Measurements from ENCODE around the gene TSHZ2.

TSHZ2 gene

DNA sequence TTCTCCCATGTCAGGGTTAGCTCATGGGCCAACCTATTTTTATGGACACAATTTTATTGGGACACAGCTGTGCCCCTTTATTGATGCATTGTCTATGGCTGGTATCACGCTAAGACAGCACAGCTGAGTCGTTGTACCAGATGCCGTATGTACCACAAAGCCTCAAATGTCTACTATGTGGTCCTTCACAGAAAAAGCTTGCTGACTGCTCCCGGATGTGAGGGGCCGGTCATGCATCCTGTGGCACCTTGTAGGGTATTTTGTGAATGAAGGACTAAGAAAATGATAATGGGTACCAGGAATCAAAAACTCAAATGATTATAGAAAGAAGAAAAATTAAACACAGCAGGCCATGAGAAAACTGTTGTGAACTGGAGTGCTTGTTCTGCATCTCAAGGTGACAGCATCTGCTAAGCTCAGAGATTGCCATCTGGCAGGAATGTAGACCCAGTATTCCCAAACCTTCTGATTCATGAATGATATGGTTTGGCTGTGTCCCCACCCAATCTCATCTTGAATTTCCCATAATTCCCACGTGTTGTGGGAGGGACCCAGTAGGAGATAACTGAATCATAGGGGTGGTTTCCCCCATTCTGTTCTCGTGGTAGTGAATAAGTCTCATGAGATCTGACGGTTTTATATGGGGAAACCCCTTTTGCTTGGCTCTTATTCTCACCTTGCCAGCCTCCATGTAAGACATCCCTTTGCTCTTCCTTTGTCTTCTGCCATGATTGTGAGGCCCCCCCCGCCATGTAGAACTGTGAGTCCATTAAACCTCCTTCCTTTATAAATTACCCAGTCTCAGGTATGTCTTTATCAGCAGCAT lies 248.5 kb downstream of the TSHZ2 start:
- DNase-seq: no peak

DNA sequence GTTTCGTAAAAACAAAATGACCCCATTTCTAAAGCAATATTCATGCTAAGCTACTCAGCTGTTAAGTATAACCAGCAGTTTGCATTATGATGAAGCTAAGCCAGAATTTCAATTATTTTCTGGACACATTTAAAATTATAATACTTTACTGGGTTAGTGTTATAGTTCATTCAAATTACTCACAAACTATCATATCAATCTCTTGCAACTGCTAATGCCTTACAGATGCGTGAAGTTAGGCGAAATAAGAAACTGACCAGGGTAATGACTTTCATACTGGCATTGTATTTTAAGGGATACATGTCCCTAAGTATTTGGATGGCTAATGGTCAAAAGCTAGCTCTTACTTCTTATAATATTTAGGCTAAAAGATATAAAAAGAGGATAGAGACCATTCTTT lies 249.6 kb downstream of the TSHZ2 start:
- Histone ChIP-seq H3K27ac (no peak overlapping the region), H3K4me3 (ENCODE audit: low read depth, low read length) (no peak overlapping the region), H3K36me3 (replicated peaks) (no peaks in the 10 kb centered on the region), H3K27me3 (replicated peaks) (no peaks in the 10 kb centered on the region)
- DNase-seq: no peak
- TF ChIP-seq, protein P1, sequence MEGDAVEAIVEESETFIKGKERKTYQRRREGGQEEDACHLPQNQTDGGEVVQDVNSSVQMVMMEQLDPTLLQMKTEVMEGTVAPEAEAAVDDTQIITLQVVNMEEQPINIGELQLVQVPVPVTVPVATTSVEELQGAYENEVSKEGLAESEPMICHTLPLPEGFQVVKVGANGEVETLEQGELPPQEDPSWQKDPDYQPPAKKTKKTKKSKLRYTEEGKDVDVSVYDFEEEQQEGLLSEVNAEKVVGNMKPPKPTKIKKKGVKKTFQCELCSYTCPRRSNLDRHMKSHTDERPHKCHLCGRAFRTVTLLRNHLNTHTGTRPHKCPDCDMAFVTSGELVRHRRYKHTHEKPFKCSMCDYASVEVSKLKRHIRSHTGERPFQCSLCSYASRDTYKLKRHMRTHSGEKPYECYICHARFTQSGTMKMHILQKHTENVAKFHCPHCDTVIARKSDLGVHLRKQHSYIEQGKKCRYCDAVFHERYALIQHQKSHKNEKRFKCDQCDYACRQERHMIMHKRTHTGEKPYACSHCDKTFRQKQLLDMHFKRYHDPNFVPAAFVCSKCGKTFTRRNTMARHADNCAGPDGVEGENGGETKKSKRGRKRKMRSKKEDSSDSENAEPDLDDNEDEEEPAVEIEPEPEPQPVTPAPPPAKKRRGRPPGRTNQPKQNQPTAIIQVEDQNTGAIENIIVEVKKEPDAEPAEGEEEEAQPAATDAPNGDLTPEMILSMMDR (IDR thresholded peaks at IDR 0.05; ENCODE audit: low read depth, low read length, missing control alignments): no peak
- in situ Hi-C loops (cut with HindIII; ENCODE audit: low pct_ligation_motif_present, low sequenced_read_pairs): no loop called here

More for the DNA sequence above, 248.5 kb downstream of the TSHZ2 start:
- TF ChIP-seq, protein P1 (IDR thresholded peaks at IDR 0.05; ENCODE audit: low read depth, low read length, missing control alignments): no peak
- no peaks in the 10 kb centered on the region for H3K36me3 ChIP-seq (replicated peaks)
- no peak overlapping the region for H3K27ac ChIP-seq
- H3K4me3 ChIP-seq (ENCODE audit: low read depth, low read length): no peak overlapping the region
- in situ Hi-C loops (cut with HindIII; ENCODE audit: low pct_ligation_motif_present, low sequenced_read_pairs): no loop called here
- no peaks in the 10 kb centered on the region for H3K27me3 ChIP-seq (replicated peaks)

DNA sequence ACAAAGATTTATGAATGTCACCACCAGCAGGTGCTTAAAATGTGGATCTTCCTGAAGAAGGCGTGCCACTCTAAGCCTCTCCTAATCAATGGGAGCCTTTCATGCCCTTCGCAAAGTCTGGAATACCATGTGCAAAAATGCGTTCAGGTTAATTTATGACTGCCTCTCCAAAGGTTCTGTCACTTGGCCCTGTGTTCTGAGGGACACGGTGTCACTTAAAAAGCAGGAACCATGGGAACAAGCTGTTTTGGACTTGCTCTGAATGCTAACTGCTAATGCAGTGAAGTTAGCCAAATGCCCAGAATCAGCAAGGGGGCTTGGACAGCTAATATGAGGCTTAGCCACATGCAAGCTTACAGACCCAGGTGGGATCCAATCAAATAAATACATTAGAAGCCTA lies 250.3 kb downstream of the TSHZ2 start:
- no peaks in the 10 kb centered on the region for H3K36me3 ChIP-seq (replicated peaks)
- no peak overlapping the region for H3K27ac ChIP-seq
- no peak for DNase-seq
- H3K4me3 ChIP-seq (ENCODE audit: low read depth, low read length): no peak overlapping the region
- TF ChIP-seq, protein P1 (IDR thresholded peaks at IDR 0.05; ENCODE audit: low read depth, low read length, missing control alignments): no peak
- no peaks in the 10 kb centered on the region for H3K27me3 ChIP-seq (replicated peaks)
- in situ Hi-C loops (cut with HindIII; ENCODE audit: low pct_ligation_motif_present, low sequenced_read_pairs): no loop called here

DNA sequence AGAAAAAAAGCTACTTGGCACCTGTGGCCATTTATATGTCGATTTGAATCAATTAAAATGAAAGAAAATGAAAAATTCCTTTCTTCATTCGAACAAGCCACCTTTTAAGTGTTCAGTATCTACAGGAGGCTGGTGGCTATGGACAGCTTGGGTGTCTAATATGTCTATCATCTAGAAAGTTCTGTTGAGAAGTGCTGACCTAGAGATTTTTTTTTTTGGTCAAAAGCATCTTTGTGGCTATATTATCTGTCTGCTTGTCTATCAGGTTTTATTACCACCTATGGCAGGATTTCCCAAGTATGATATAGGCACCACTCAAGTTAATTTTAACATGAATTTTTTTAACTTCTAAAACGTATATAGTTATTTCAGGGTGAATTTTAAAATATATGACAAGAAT lies 250.8 kb downstream of the TSHZ2 start:
- Histone ChIP-seq H3K36me3 (replicated peaks) (no peaks in the 10 kb centered on the region), H3K4me3 (ENCODE audit: low read depth, low read length) (no peak overlapping the region), H3K27ac (no peak overlapping the region), H3K27me3 (replicated peaks) (no peaks in the 10 kb centered on the region)
- in situ Hi-C loops (cut with HindIII; ENCODE audit: low pct_ligation_motif_present, low sequenced_read_pairs): no loop called here
- TF ChIP-seq, protein P1 (IDR thresholded peaks at IDR 0.05; ENCODE audit: low read depth, low read length, missing control alignments): no peak
- no peak for DNase-seq

DNA sequence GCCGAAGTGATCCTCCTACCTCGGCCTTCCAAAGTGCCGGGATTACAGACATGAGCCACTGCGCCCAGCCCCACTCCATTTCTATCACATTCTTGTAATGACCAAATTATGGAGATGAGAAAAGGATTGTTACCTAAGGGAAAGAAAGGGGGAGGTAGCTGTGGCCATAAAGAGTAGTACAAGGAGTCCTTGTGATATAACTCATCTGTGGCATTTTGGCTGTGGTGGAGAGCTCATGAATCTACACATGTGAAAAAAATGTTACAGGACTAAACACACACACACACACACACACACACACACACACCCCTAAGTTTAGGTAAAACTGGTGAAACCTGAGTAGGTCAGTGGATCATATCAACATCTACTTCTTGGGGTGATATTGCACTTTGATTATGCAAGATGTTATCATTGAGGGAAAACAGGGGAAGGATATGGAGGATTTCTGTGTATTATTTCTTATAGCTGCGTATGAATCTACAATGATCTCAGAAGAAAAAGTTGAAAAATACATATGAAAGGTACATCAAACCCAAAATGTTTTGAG lies 251.5 kb downstream of the TSHZ2 start:
- DNase-seq: no peak
- Histone ChIP-seq H3K27ac (no peak overlapping the region), H3K27me3 (replicated peaks) (no peaks in the 10 kb centered on the region), H3K36me3 (replicated peaks) (no peaks in the 10 kb centered on the region), H3K4me3 (ENCODE audit: low read depth, low read length) (no peak overlapping the region)
- TF ChIP-seq, protein P1 (IDR thresholded peaks at IDR 0.05; ENCODE audit: low read depth, low read length, missing control alignments): no peak
- in situ Hi-C loops (cut with HindIII; ENCODE audit: low pct_ligation_motif_present, low sequenced_read_pairs): no loop called here
